Ishikawa (cell line): ENCODE data around the gene CCDC18.

Experiments used
- EP300 ChIP-seq: IDR thresholded peaks from 2 replicates; pipeline ENCODE4 v1.6.1; 2012; ENCODE audit warnings: borderline replicate concordance
- FOXM1 ChIP-seq: IDR thresholded peaks from 2 replicates; pipeline ENCODE4 v1.6.1; 2012; ENCODE audit warnings: low read depth, borderline replicate concordance
- TCF12 ChIP-seq: IDR thresholded peaks from 2 replicates; pipeline ENCODE4 v1.6.1; 2012; ENCODE audit warnings: low read depth
- TEAD4 ChIP-seq: IDR thresholded peaks from 2 replicates; pipeline ENCODE4 v1.6.1; 2012
- USF1 ChIP-seq: IDR thresholded peaks from 2 replicates; pipeline ENCODE4 v1.6.1; 2012

GRCh38 chr1:93177991-93178390 lies 2.5 kb upstream of the CCDC18 start:
- TF ChIP-seq FOXM1 (no peak), TCF12 (no peak), TEAD4 (no peak), USF1 (no peak), EP300 (no peak)
